ENCODE data around the gene B3GAT2.

- TF ChIP-seq CTCF (IDR thresholded peaks at IDR 0.05) (no peak), POLR2A (IDR thresholded peaks at IDR 0.05) (no peak)
Observed at GRCh38 chr6:70849348-70850069, 107.4 kb downstream of the B3GAT2 start.

Measured in adrenal gland (tissue), 5 donors.